ENCODE results near the gene SLC13A5.

DNA sequence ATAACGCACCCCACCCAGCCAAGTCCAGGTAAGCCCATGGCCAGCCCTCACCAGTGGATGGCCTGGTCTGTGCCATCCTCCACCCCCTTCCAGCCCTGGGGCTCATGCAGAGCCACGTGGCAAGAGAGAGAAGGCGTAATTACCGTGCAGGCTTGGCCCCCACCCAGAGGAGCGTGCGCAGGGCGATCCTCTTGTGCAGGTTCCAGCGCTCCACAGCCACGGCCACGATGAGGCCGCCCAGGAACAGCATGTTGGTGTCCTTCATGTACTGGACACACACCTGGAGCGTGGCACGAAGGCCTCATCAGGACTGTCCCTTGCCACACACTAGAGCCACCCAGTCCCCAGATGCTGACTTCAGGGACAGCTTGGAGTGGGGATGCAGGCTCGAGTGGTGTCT, 6.7 kb downstream of the SLC13A5 start:
- TF ChIP-seq YY1 (IDR thresholded peaks at IDR 0.05; ENCODE audit: insufficient read depth, insufficient read length) (no peak), ZNF274 (IDR thresholded peaks at IDR 0.05; ENCODE audit: low read depth, low read length) (no peak), SUZ12 (IDR thresholded peaks at IDR 0.05; ENCODE audit: extremely low read depth, insufficient read depth, insufficient read length) (no peak)

Measured in NT2/D1 (cell line).